Measurements from ENCODE around the gene SCGB1D1.

DNA sequence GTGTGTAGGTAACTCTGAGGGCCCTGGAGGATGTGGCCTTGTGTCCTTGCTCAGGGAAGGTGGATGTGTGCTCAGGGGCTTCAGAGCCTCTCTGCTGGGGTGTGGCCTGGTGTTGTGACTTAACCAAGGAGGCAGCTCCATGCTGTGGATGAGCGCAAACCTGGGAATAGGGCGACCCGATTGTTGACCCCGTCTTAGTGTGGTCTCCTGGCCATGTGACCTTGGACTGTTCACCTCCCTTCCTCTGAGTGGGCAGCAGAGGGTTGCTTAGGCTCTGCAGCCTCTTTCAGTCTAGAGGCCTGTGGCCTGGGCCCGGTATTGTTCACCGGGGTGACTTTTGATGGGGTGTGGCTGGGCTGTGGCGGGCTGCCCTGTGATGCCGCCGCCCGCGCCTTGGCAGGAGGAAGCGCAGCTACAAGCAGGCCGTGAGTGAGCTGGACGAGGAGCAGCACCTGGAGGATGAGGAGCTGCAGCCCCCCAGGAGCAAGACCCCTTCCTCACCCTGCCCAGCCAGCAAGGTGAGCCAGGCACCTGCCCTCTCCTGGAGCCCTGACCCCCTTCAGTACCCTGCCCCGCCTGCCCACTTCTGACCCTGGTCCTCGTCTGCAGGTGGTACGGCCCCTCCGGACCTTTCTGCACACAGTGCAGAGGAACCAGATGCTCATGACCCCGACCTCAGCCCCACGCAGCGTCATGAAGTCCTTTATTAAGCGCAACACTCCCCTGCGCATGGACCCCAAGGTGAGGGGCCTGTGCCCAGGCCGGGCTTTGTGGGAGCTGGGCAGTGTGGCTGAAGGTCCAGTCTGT is 49.5 kb upstream of the SCGB1D1 start:
- TF ChIP-seq SMC3 (conservative IDR thresholded peaks at IDR 0.05; ENCODE audit: poor library complexity): no peak
- TF ChIP-seq, protein P1, sequence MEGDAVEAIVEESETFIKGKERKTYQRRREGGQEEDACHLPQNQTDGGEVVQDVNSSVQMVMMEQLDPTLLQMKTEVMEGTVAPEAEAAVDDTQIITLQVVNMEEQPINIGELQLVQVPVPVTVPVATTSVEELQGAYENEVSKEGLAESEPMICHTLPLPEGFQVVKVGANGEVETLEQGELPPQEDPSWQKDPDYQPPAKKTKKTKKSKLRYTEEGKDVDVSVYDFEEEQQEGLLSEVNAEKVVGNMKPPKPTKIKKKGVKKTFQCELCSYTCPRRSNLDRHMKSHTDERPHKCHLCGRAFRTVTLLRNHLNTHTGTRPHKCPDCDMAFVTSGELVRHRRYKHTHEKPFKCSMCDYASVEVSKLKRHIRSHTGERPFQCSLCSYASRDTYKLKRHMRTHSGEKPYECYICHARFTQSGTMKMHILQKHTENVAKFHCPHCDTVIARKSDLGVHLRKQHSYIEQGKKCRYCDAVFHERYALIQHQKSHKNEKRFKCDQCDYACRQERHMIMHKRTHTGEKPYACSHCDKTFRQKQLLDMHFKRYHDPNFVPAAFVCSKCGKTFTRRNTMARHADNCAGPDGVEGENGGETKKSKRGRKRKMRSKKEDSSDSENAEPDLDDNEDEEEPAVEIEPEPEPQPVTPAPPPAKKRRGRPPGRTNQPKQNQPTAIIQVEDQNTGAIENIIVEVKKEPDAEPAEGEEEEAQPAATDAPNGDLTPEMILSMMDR (IDR thresholded peaks at IDR 0.05; ENCODE audit: poor library complexity, severe bottlenecking): no peak

Data from neural cell (in vitro differentiated cells).